ENCODE measurements around the gene TUBGCP6.

Gene TUBGCP6

DNA sequence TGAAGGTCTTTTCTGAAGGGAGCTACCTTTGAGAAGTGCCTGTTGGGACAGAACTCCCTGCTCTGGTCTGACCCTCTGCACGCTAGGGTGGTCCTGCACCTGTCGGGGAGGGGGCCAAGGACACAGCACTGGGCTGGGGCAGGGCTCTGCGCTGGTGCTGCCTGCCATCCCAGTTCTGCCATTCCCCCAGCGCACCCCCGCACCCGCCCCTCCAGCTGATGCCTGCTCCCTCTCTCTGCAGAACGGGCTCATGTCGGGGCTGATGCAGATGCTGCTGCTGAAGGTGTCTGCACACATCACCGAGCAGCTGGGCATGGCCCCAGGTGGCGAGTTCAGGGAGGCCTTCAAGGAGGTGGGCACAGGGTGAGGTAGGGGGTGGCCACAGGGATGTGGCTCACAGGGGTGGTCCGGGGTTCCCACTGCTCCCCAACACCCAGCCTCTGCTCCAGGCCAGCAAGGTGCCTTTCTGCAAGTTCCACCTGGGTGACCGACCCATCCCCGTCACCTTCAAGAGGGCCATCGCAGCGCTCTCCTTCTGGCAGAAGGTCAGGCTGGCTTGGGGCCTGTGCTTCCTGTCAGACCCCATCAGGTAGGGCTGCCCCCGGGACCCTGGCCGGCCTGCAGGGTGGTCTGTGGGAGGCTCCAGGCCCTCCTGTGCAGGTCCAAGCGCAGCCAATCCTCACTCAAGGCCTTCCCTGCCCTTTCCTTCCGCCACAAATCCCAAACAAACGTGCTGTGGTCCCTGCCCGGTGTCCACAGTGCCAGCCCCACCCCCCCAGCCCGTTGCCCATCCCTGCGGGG is 47.6 kb downstream of the TUBGCP6 start:
- DNase-seq (ENCODE audit: low read depth) = no peak

DNA sequence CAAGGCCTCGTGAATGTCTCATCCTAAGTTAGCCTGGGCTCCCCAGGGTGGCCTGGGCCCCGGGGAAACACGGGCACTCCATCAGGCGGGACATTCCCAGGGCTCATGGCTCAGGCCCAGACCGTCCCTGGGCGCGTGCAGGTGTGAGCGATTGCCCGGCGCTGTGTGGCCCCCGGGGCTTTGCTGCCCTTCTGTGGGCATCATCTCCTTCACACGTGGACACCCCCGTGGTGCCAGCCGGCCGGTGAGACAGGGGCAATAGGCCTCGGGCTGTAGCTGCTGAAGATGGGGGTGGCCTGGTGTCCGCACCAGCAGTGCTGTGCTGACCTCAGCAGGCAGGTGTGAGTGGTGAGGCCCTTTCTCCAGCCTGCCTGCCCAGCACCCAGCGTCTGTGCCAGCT is 48.6 kb downstream of the TUBGCP6 start:
- DNase-seq (ENCODE audit: low read depth) = no peak

DNA sequence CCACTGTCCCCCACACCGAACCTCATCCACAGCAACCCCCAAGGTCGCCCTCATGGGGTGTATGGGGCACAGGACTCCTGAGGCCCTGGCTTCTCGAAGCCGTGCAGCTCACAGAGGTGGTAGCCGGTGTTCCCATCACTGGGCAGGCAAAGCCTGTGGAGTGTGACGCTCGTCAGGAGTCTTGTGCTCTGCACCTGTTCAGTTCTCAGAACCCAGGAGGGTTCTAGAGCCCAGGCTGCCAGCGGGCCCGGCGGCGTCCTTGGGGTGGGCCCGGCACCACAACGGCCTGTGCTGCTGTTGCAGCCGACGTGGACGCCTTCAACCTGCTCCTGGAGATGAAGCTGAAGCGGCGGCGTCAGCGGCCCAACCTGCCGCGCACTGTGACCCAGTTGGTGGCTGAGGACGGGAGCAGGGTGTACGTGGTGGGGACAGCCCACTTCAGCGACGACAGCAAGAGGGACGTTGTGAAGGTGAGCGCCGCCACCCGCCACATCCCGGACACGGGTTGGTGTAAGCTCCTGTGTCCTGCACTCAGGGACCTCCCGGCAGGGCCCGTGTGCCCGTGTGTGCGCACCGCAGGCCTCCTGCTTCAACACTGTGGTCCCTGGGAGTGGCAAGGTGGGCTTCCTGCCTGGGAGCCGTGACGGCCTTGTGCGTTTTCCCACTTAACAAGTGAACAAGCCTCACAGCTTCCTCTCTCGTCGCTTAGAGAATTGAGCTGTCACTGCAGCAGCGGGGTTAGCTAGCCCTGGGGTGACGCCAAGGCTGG is 50.6 kb downstream of the TUBGCP6 start:
- DNase-seq (ENCODE audit: low read depth) = no peak

DNA sequence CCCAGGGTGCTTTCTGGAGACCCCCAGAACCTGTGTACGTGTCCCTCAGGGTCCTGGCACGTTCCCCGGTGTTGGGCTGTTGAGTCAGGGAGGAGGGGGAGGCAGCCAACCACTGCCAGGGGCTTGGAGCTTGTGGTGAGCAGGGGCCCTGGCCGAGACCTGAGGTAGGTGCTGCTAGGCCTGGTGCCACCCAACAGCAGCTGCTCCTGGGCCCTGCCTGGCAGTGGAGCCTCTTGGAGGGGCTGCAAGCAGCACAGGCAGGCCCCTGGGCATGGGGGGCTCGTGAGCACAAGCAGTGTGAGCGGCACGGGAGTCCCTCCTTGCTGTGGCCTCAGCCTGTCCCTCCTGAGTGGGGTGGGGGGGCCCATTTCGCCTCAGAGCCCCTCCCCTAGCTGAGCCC is 51.2 kb downstream of the TUBGCP6 start:
- DNase-seq (ENCODE audit: low read depth) = no peak

DNA sequence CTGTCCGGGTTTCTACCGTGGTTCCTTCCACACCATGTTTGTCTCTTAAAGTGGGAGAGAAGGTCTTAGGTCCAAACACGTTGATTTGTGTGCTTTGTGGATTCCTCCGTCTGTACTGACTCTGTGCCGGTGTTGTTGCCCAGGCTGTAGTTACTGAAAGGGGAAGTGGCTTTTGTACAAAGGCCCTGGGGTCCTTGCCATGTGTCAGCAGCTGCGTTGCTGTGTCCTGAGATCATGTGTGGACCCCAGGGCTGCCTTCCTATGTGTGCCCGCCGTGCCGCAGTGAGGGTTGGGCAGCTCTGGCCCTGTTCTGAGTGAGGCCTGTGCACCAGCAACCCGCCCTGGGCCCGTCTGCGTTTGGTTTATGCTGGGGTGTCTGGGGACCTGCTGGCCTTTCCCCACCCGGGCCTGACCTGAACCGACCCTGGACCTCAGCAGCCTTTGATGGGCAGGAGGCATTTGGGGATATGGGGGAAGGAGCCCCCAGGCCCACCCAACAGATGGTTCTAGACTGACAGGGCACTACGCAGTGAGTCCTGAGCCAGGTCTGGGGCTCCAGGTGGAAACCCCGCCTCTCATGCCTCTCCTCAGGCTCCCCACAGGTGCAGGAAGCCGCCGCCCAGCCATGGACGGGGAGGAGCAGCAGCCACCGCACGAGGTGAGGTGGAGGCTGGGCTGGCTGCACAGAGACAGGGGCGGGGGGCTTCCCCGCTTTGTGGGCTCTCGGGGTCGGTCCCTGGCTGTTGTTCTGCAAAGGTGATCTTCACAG is 52.2 kb downstream of the TUBGCP6 start:
- DNase-seq (ENCODE audit: low read depth) = no peak

DNA sequence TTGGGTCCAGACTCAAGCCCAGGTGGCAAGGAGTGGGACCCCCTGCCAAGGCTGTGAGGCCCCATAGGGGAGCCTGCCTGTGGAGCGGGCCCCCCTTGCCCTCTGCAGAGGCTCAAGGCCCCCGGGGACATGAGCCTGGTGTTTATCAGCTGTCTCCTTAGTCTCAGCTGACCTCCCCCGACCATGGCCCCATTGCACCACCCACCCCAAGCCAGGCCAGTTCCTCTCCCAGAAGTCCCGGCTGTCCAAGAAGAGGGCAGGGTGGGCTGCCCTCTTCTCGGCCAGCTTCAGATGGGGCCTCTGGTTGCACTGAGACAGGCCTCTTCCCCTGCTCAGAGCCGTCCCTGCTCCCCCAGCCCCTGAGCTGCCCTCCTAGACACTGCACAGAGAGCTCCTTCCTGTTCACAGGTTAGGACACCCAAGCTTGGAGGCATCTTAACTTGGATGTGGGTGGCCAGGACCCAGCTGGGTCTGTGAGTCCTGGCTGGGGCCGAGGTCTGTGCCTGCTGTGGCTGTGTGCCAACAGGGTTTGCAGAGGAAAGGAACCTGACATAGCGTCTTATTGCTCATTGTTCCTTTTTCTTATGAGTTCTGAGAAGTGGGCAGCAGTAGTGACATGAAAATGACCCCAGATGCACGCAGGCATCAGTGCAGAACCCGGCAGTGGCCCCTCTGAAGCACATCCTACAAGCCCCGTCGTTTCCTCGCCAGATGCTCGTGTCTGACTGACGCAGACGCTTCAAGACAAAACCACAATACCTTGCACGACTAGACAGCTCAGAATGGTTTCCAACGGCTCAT is 53.7 kb downstream of the TUBGCP6 start:
- peak; percentile 53 for DNase-seq (ENCODE audit: low read depth)

DNA sequence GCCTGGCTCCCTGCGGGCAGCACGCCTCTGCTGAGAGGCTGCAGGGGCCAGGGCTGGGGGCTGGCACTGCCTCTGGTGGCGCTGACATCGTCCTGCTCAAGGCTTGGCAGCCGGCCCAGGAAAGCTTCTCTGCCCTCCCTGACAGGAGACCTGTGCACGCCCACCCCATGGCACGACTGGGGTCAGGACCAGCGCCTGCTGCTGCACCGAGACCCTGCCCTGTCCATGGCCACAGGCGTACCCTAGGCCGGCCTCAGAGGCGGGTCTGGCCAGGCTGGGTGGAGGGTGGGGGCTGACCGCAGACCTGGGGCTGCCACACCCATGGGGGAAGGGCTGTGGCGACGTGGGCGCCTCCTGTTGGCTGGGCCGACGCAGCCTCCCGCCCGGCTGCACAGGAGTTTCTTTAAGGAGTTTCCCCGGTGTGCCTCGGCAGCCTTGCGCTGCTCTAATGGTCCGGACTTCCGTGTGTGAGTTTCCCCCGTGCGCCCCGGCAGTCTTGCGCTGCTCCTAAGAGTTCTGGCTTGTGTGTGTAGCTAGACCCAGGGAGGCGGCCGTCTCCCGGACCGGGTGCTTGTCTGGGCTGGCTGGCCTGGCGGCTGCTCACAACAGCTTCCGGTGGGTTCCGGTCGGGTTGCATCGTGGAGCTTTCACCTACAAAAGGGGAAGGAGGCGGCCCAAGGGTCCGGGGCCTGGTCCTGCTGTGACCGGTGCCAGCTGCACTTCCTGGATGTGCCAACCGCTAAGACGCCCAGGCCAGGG is 54.5 kb downstream of the TUBGCP6 start:
- peak; percentile 72 for DNase-seq (ENCODE audit: low read depth)

DNA sequence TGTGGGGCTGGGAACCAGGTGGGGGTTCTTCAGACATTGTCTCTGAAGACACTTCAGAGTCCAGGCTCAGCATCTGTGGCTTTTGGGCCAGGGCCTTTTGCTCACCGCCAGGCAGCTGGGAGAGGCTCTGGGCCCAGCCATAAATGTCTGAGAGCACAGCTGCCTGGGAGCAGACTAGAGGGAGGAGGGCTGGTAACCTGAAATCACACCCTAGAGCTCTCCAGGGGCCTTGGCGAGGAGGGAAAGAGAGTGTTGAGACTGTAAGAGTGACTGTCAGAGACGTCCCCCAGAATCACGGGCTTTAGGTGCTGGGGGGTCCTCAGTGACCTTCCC is 55.0 kb downstream of the TUBGCP6 start:
- DNase-seq (ENCODE audit: low read depth) = no peak

DNA sequence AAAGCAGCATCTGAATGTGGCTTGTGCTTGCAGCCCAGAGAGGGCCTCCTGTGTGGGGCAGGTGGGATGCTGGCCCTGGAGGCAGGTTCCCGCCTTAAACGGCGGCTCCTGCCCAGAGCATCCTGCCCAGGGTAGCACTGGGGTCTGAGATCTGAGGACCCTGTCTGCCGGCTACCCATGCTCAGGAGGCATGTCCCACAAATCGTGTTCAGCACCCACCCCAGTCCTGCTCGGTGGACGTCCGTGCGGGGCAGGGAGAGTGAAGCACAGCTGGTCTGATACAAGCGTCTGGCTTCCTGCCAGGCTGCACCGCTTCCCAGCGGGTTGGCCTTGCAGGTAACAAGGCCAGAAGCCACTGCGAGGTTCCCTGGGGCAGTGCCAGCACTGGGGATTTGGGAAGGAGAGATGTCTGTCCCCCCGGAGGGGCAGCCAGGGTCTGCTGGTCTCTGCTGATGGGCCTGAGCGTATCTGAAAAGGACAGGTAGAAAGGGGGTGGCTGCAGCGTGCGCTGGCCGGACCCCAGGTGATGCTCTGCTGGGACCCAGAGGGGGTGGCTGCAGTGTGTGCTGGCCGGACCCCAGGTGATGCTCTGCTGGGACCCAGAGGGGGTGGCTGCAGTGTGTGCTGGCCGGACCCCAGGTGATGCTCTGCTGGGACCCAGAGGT is 55.5 kb downstream of the TUBGCP6 start:
- no peak for DNase-seq (ENCODE audit: low read depth)

DNA sequence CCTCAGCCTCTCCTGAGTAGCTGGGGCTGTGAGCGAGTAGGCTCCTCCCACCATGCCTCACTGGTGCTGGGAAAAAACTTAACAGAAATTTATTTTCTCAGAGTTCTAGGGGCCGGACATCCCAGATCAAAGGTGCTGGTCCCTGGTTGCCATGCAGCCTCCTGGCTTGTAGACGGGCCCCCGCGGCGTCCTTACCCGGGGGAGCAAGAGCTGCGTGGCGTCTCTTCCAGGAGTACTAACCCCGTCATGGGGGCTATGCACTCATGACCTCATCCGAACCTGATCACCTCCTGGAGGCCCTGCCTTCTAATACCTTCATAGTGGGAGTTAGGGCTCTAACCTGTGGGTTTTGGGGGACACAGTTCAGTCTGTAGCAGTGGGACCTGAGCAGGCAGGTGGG is 56.5 kb downstream of the TUBGCP6 start:
- DNase-seq (ENCODE audit: low read depth) = no peak

DNA sequence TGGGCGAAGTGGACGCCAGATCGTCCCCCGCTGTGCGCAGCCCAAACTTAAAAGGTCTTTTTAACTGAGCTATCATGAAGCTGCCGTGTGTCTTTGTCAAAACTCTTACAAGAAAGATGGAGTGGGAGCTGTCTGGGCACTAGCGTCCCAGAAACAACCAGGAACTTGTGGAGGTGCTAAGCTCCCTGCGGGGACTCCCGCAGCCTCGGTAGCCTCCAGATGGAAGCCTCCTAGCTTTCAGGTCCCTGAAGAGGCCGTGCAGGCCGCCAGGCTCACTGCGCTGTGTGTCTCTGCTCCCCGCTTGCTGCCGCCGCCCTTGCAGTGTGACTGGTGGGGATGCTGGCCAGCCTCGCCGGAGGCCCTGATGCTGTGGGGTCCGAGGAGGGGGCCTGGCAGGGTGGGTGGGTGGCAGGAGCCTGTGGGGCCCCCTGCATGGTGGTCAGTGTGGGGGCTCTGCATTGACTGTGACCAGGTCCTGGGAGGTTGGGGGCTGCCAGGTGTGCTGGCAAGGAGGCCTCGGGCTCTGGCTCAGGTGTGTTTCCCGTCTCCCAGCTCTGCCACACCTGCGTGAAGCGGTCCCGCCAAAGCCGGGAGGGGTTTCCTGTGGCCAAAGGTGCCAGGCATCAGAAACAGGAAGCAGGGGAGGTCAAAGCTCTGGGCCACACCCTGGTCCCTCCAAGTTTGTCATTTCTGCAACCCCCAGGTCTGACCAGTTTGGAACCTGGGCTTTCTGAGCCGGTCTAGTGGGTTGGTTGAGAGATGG is 57.9 kb downstream of the TUBGCP6 start:
- no peak for DNase-seq (ENCODE audit: low read depth)

DNA sequence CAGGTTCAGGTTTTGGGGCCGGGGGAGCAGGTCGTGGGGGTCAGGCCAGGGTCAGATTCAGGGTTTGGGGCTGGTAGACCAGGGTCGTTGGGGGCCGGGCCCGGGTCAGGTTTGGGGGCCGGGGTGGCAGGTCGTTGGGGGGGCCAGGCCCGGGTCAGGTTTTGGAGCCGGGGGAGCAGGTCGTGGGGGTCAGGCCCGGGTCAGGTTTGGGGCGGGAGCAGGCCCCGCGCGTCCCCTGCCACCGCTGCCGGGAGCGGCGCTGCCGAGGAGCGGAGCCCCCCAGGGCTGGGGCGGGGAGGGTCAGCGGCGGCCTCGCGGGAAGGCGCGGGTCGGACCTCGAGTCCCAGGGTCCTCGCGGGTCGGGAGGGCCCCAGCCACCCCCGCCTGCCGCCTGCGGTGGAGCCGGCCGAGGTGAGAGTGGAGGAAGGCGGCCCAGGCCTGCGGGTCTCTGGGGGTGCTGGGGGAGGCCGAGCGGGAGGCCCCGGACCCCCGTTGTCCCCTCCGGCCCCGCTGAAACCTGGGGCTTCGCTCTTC is 58.6 kb downstream of the TUBGCP6 start:
- DNase-seq (ENCODE audit: low read depth) = no peak

DNA sequence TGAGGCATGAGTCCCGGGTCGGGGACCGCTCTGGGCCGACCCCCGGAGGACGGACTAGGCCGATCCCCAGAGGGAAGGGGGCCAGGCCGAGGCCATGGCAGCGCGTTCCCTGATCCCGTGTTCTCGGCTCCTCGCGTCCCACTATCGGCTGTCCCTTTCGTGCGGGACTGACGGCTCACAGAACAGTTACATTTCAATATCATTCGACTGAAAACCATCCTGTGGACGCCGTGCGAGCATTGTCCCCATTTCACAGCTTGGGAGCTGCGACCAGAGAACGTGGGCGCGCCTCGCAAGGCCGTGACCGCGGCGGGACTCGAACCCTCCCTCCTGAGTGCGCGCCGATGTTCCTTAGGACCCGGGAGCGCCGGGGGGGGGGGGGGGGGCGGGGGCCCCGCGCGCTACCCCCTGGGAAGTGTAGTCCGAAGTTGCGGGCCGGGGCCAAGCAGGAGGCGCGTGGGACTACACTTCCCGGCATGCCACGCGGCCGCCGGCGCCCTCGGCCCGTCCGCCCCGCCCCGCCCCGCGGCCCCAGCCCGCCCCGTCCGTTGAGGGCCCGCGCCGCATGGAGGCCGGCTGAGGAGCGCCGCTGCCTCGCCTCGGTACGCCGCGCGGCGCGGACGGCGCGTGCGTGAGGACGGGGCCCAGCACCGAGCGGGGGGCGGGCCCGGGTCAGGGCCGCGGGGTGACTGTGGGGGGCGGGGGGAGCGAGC is 59.3 kb downstream of the TUBGCP6 start, which contains the start of gene TRABD:
TSS of gene TRABD (plus strand) at position 539 of the 713 bp plus-strand sequence. CDS start 7,148 bp downstream, outside the sequence.
- DNase-seq (ENCODE audit: low read depth) = peak; percentile 91

DNA sequence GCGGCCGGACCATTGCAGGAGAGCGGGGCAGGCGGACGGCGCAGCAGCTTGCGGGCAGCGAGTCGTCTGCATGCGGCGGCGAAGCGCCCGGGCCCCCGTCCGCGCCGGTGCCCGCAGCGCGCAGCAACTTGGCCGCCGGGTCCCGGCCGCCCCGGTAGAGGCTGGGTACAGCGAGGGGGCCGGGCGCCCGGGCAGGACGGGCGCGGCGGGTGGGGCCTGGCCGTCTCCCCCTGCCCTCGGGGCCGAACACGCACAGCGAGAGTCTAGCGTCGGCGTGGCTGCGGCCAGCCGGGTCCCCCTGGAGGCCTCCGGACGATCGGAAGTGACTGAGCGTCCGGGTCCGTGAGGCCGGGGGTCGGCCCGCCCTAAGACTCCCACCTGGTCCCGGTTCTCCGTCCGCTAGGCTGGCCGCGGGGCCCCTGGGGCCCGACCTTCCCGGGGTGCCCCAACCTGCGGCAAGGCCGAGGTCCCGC is 59.9 kb downstream of the TUBGCP6 start:
- DNase-seq (ENCODE audit: low read depth) = no peak

DNA sequence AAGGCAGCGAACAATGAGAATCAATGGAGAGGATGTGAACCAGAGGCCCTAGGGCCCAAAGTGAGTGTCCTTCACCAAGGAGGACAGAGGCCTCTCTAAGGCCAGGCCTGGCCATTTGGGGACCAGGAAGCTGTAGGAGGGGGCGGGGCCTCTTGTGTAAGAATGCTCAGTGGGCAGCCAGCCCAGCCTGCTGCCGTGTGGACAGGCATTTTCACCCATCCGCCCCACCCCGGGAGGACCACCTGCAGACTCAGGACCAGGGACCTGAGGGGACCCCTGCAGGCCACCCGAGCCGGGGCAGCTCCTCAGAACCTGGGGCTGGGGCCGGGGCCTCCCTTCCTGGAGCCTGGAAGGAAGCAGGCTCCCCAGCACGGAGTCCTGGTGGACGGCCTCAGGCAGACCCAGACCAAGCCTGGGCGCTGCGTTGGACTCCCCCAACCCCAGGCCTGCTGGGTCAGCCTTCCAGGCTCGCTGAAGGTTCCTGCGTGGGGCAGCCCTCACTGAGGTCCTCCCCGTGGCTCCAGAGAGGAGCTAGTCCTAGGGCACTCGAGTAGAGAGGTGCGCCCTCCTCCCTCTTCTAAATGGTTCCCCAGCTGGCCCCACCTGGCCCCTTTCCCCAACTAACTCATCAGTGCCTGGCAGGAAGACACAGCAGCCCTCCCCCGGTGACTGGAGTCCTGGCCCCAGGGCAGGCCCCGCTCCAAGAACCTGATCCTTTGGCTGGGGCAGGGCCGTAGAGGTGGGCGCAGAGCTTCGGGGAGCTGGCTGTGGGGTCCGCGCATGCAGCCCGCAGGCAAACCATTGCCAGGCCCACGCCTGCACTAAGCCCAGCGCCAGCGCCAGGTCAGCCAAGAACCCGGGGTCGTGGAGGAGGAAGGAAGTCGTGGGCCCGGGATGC is 60.6 kb downstream of the TUBGCP6 start:
- no peak for DNase-seq (ENCODE audit: low read depth)

DNA sequence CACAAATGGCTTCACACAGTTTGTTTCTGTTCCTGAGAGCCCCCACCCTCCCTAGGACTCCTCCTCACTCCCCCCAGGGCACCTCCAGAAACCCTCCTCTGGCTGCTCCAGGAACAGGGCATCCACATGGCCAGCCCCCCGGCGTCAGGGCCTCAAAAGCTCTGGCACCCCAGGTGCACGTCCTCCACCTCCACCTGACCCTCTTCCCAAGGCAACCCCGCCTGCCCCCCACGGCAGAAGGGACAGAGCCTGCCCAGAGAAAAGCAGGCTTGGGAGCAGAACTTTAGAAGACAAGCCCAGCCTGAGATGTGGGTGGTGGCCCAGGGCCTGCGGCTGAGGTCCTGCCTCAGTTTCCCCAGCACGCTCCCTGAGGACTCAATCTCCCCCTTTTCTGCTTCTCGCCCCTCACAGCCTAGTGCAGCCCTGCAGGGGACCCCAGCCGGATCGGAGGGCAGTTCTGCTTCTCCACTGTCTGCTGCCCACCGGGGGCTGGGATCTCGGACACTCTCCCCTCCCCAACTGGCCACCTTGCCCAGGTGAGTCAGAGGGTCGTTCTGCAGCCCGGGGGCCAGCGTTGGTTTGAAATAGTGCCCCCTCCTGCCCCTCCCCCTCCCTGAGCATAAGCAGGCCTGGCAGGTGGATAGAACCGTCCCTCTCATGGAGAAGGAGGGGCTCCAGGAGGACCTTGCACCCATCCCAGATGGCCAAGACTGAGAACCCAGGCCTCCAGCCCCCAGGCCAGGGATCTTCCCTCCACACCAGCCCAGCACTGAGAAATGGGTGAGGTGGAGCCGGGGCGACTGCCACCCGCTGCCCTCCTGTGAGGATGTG is 61.5 kb downstream of the TUBGCP6 start:
- DNase-seq (ENCODE audit: low read depth) = no peak
